ENCODE data around the gene TVP23C. TPM values are rescaled to one million over a fixed set of nuclear protein-coding genes. Genes with fewer than 3 reads are reported as not detected.
A peak's percentile ranks its signal among the peaks of the same experiment; 100 is the strongest.

Gene TVP23C
- total RNA-seq, 2 donors from 2014 or later: 30.7 to 73.2 TPM

- TF ChIP-seq, protein P1, sequence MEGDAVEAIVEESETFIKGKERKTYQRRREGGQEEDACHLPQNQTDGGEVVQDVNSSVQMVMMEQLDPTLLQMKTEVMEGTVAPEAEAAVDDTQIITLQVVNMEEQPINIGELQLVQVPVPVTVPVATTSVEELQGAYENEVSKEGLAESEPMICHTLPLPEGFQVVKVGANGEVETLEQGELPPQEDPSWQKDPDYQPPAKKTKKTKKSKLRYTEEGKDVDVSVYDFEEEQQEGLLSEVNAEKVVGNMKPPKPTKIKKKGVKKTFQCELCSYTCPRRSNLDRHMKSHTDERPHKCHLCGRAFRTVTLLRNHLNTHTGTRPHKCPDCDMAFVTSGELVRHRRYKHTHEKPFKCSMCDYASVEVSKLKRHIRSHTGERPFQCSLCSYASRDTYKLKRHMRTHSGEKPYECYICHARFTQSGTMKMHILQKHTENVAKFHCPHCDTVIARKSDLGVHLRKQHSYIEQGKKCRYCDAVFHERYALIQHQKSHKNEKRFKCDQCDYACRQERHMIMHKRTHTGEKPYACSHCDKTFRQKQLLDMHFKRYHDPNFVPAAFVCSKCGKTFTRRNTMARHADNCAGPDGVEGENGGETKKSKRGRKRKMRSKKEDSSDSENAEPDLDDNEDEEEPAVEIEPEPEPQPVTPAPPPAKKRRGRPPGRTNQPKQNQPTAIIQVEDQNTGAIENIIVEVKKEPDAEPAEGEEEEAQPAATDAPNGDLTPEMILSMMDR (conservative IDR thresholded peaks at IDR 0.05): no peak
- Mint-ChIP-seq H3K27ac (peak overlapping the region; percentile 42), H3K4me3 (no peak overlapping the region), H3K27me3 (ENCODE audit: insufficient read depth) (no peaks in the 10 kb centered on the region), H3K9me3 (no peaks in the 10 kb centered on the region), H3K36me3 (ENCODE audit: low read depth) (peaks cover 75% of the 10 kb centered on the region), H3K4me1 (peaks cover 12% of the 10 kb centered on the region)
- H3K4me3 ChIP-seq (ENCODE audit: low read length): no peak overlapping the region
- peak; percentile 96 for DNase-seq
- H3K4me1 ChIP-seq (ENCODE audit: control insufficient read depth, insufficient read depth, low read length): peaks cover 3% of the 10 kb centered on the region
- no peak overlapping the region for H3K9ac ChIP-seq (ENCODE audit: extremely low read depth, low read length, poor library complexity, severe bottlenecking)
- 37 to 70% methylated on average over 11 of the region's 11 CpGs for WGBS, 2 experiments (ENCODE audit: insufficient coverage in 1 of 2, insufficient read length in 1 of 2)
- peaks cover 85% of the 10 kb centered on the region for H3K36me3 ChIP-seq (ENCODE audit: control insufficient read depth, insufficient read depth, low read length)
- H3K9me3 ChIP-seq (ENCODE audit: control insufficient read depth, low read length): peaks cover 8% of the 10 kb centered on the region
- no peaks in the 10 kb centered on the region for H3K27me3 ChIP-seq (ENCODE audit: control insufficient read depth, insufficient read depth, low read length, poor library complexity, severe bottlenecking)
- peak overlapping the region; percentile 76 for H3K27ac ChIP-seq (ENCODE audit: low read depth, low read length)
These were observed 72.5 kb downstream of the TVP23C start for GRCh38 chr17:15490634-15491261.

GRCh38 chr17:15488557-15488956 is 74.7 kb downstream of the TVP23C start:
- TF ChIP-seq, protein P1 (conservative IDR thresholded peaks at IDR 0.05): no peak
- peaks cover 61% of the 10 kb centered on the region for H3K36me3 Mint-ChIP-seq (ENCODE audit: low read depth)
- no peak overlapping the region for H3K4me3 ChIP-seq (ENCODE audit: low read length)
- H3K27ac Mint-ChIP-seq: no peak overlapping the region
- no peaks in the 10 kb centered on the region for H3K9me3 Mint-ChIP-seq
- WGBS, 2 experiments (ENCODE audit: insufficient coverage in 1 of 2, insufficient read length in 1 of 2): 90 to 93% methylated on average over 2 of the region's 2 CpGs
- H3K27me3 ChIP-seq (ENCODE audit: control insufficient read depth, insufficient read depth, low read length, poor library complexity, severe bottlenecking): no peaks in the 10 kb centered on the region
- no peak overlapping the region for H3K9ac ChIP-seq (ENCODE audit: extremely low read depth, low read length, poor library complexity, severe bottlenecking)
- no peak for DNase-seq
- no peak overlapping the region for H3K4me3 Mint-ChIP-seq
- H3K36me3 ChIP-seq (ENCODE audit: control insufficient read depth, insufficient read depth, low read length): peaks cover 78% of the 10 kb centered on the region
- peaks cover 27% of the 10 kb centered on the region for H3K4me1 Mint-ChIP-seq
- no peaks in the 10 kb centered on the region for H3K27me3 Mint-ChIP-seq (ENCODE audit: insufficient read depth)
- no peaks in the 10 kb centered on the region for H3K9me3 ChIP-seq (ENCODE audit: control insufficient read depth, low read length)
- H3K27ac ChIP-seq (ENCODE audit: low read depth, low read length): no peak overlapping the region
- H3K4me1 ChIP-seq (ENCODE audit: control insufficient read depth, insufficient read depth, low read length): peaks cover 5% of the 10 kb centered on the region

- H3K27me3 ChIP-seq (ENCODE audit: control insufficient read depth, insufficient read depth, low read length, poor library complexity, severe bottlenecking): no peaks in the 10 kb centered on the region
- no peak for DNase-seq
- H3K27ac Mint-ChIP-seq: peak overlapping the region; percentile 0
- peaks cover 19% of the 10 kb centered on the region for H3K4me1 Mint-ChIP-seq
- H3K27ac ChIP-seq (ENCODE audit: low read depth, low read length): no peak overlapping the region
- no peak overlapping the region for H3K9ac ChIP-seq (ENCODE audit: extremely low read depth, low read length, poor library complexity, severe bottlenecking)
- H3K4me3 Mint-ChIP-seq: no peak overlapping the region
- H3K4me3 ChIP-seq (ENCODE audit: low read length): no peak overlapping the region
- H3K9me3 ChIP-seq (ENCODE audit: control insufficient read depth, low read length): no peaks in the 10 kb centered on the region
- peaks cover 51% of the 10 kb centered on the region for H3K36me3 Mint-ChIP-seq (ENCODE audit: low read depth)
- TF ChIP-seq, protein P1 (conservative IDR thresholded peaks at IDR 0.05): no peak
- 46 to 53% methylated on average over 4 of the region's 4 CpGs for WGBS, 2 experiments (ENCODE audit: insufficient coverage in 1 of 2, insufficient read length in 1 of 2)
- H3K27me3 Mint-ChIP-seq (ENCODE audit: insufficient read depth): no peaks in the 10 kb centered on the region
- peaks cover 73% of the 10 kb centered on the region for H3K36me3 ChIP-seq (ENCODE audit: control insufficient read depth, insufficient read depth, low read length)
- peaks cover 5% of the 10 kb centered on the region for H3K4me1 ChIP-seq (ENCODE audit: control insufficient read depth, insufficient read depth, low read length)
- H3K9me3 Mint-ChIP-seq: no peaks in the 10 kb centered on the region
These were observed 78.2 kb downstream of the TVP23C start for GRCh38 chr17:15485045-15485444.
